Adrenal gland (tissue), 5 donors: ENCODE measurements around the gene SPAG16.

Experiments
- POLR2A ChIP-seq, 2 donors: fragments of 450-650 bp; IDR thresholded peaks; one replicate each; pipeline ENCODE4 v1.6.1; 2017; ENCODE audit warnings: antibody characterized with exemption in 2 of 2, mild to moderate bottlenecking in 2 of 2, moderate library complexity in 1 of 2
- TF ChIP-seq, protein P1 (sequence below), 6 experiments: fragments of 450-650 bp in 4 of 6; fragments of 200-600 bp in 2 of 6; sonication (generic) in 1 of 6; IDR thresholded peaks; 1 replicate in 5 of 6; 2 replicates in 1 of 6; pipeline versions ENCODE4 v1.5.1 to v1.8.0; 2016 to 2021; ENCODE audit warnings: antibody characterized with exemption in 6 of 6, mild to moderate bottlenecking in 2 of 6, moderate library complexity in 1 of 6
- donor health status: DM: no; HTN: no; CAD: no.

DNA sequence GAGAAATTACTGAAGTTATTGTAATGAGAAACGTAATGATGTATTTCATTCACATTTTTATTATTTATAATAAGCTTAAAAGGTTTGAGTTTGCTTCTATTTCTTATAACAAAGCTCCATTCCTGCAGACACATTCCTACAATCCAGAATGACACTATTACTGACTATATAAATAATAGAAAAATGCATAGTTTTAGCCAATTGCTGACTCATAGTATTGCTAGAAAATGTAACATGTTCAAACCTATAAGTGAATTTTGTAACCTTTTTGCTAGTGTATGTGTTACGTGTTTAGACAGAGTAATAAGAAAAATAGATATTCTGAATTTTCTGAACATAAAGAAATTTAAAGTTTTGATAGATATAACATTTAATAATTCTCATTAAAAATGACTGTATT lies 1117.3 kb downstream of the SPAG16 start:
- TF ChIP-seq, protein P1, sequence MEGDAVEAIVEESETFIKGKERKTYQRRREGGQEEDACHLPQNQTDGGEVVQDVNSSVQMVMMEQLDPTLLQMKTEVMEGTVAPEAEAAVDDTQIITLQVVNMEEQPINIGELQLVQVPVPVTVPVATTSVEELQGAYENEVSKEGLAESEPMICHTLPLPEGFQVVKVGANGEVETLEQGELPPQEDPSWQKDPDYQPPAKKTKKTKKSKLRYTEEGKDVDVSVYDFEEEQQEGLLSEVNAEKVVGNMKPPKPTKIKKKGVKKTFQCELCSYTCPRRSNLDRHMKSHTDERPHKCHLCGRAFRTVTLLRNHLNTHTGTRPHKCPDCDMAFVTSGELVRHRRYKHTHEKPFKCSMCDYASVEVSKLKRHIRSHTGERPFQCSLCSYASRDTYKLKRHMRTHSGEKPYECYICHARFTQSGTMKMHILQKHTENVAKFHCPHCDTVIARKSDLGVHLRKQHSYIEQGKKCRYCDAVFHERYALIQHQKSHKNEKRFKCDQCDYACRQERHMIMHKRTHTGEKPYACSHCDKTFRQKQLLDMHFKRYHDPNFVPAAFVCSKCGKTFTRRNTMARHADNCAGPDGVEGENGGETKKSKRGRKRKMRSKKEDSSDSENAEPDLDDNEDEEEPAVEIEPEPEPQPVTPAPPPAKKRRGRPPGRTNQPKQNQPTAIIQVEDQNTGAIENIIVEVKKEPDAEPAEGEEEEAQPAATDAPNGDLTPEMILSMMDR (IDR thresholded peaks at IDR 0.05), result no peak
- TF ChIP-seq POLR2A (IDR thresholded peaks at IDR 0.05), result no peak
